HCT116 (cell line): ENCODE data around the gene HIVEP2. TPM values are rescaled to one million over a fixed set of nuclear protein-coding genes. Genes with fewer than 3 reads are reported as not detected.

Experiments
- ATAC-seq: fragments of 200-7000 bp; cut with Tn5 transposase; 2 replicates; pipeline ENCODE4 v1.9.1; 2020; ENCODE audit warnings: mild to moderate bottlenecking, moderate library complexity
- BruUV-seq: library from RNA; stranded (reverse); fragments of 400-500 nt; replicated peaks from 2 replicates; lab custom pipeline; 2021; lab: Mats Ljungman, UMichigan
- CTCF ChIA-PET: fragments of 300-600 bp; sonication (Branson Sonifier 250); formaldehyde crosslinking; loops from one replicate; lab custom pipeline; 2021; ENCODE audit warnings: antibody characterized with exemption; lab: Charles Lee
- POLR2A ChIA-PET: fragments of 300-600, 350-600 bp; sonication (Branson Sonifier 250); formaldehyde crosslinking; loops from one replicate; lab custom pipeline; 2021; ENCODE audit warnings: antibody characterized with exemption; lab: Charles Lee
- RAD21 ChIA-PET, 2 experiments: fragments of 300-600 bp; sonication (Branson Sonifier 250); formaldehyde crosslinking; loops; one replicate each; lab custom pipeline; 2023; ENCODE audit warnings: low total read pairs in 2 of 2; ENCODE audit not compliant: uncharacterized antibody in 2 of 2, unreplicated experiment in 2 of 2, low non-redundant PET in 1 of 2; lab: Charles Lee
- DNase-seq: peaks from one replicate; pipeline ENCODE4 v3.0.0-alpha.2; 2010; ENCODE audit warnings: low read depth, low spot score
- H2AFZ ChIP-seq: fragments of 200-600 bp; shearing (Covaris generic), sonication (generic); 2 replicates; pipeline ENCODE4 v1.6.1; 2017; ENCODE audit warnings: low read depth, mixed run types, mixed read lengths, antibody characterized with exemption, low read length; ENCODE audit not compliant: poor library complexity, severe bottlenecking
- H3K27ac ChIP-seq: 2 replicates; pipeline ENCODE4 v1.5.1; 2012; ENCODE audit warnings: low read depth, low read length
- H3K27me3 ChIP-seq: fragments of 200-600 bp; sonication (generic); 2 replicates; pipeline ENCODE4 v1.6.1; 2016; ENCODE audit warnings: mixed run types, low read length, mixed read lengths; ENCODE audit not compliant: insufficient read depth
- H3K36me3 ChIP-seq, 2 experiments: fragments of 200-500 bp in 1 of 2; fragments of 200-600 bp in 1 of 2; sonication (Bioruptor generic) in 1 of 2; sonication (generic) in 1 of 2; 2 replicates each; pipeline versions ENCODE4 v1.5.1 to v1.6.1; 2014 to 2016; ENCODE audit warnings: low read length in 2 of 2, inconsistent platforms in 1 of 2, mixed read lengths in 1 of 2, mixed run types in 1 of 2; ENCODE audit not compliant: insufficient read depth in 2 of 2, control insufficient read depth in 1 of 2
- H3K4me1 ChIP-seq, 2 experiments: fragments of 200-600 bp in 1 of 2; sonication (generic) in 1 of 2; 2 replicates each; pipeline versions ENCODE4 v1.5.1 to v1.6.1; 2012 to 2017; ENCODE audit warnings: low read length in 2 of 2, inconsistent platforms in 1 of 2, mild to moderate bottlenecking in 1 of 2, mixed read lengths in 1 of 2, mixed run types in 1 of 2, moderate library complexity in 1 of 2; ENCODE audit not compliant: insufficient read depth in 2 of 2, control insufficient read depth in 1 of 2
- H3K4me2 ChIP-seq: fragments of 200-600 bp; sonication (generic); 2 replicates; pipeline ENCODE4 v1.6.1; 2017; ENCODE audit warnings: mixed run types, low read length, mixed read lengths
- H3K4me3 ChIP-seq, 2 experiments: fragments of 200-600 bp in 1 of 2; sonication (generic) in 1 of 2; replicated peaks in 1 of 2; 2 replicates each; pipeline ENCODE4 v1.5.1; 2011 to 2016; ENCODE audit warnings: low read length in 2 of 2, control low read depth in 1 of 2, low read depth in 1 of 2, mild to moderate bottlenecking in 1 of 2, mixed read lengths in 1 of 2, mixed run types in 1 of 2
- H3K79me2 ChIP-seq: fragments of 200-600 bp; sonication (generic); 2 replicates; pipeline ENCODE4 v1.6.1; 2017; ENCODE audit warnings: mild to moderate bottlenecking, mixed run types, low read length, moderate library complexity, mixed read lengths; ENCODE audit not compliant: insufficient read depth
- H3K9ac ChIP-seq: fragments of 200-600 bp; sonication (generic); 2 replicates; pipeline ENCODE4 v1.6.1; 2016; ENCODE audit warnings: low read length, mixed read lengths
- H3K9me2 ChIP-seq: fragments of 200-600 bp; sonication (generic), shearing (Covaris generic); 2 replicates; pipeline ENCODE4 v1.6.1; 2017; ENCODE audit warnings: mixed run types, mild to moderate bottlenecking, moderate library complexity; ENCODE audit not compliant: insufficient read depth
- H3K9me3 ChIP-seq, 2 experiments: fragments of 200-500 bp in 1 of 2; fragments of 200-600 bp in 1 of 2; sonication (Bioruptor generic) in 1 of 2; sonication (generic) in 1 of 2; 2 replicates each; pipeline ENCODE4 v1.6.1; 2014 to 2017; ENCODE audit warnings: low read length in 2 of 2, mixed read lengths in 2 of 2, inconsistent platforms in 1 of 2, low read depth in 1 of 2, mild to moderate bottlenecking in 1 of 2, mixed run types in 1 of 2, moderate library complexity in 1 of 2; ENCODE audit not compliant: control insufficient read depth in 1 of 2, insufficient read depth in 1 of 2
- H4K20me1 ChIP-seq: fragments of 200-600 bp; sonication (generic), shearing (Covaris generic); 2 replicates; pipeline ENCODE4 v1.6.1; 2017; ENCODE audit warnings: mixed run types, mild to moderate bottlenecking, moderate library complexity; ENCODE audit not compliant: insufficient read depth
- CBX3 ChIP-seq: IDR thresholded peaks from 2 replicates; pipeline ENCODE4 v1.6.1; 2012; ENCODE audit warnings: low read depth
- CEBPB ChIP-seq: IDR thresholded peaks from 2 replicates; pipeline ENCODE4 v1.6.1; 2012; ENCODE audit warnings: low read depth
- EGR1 ChIP-seq: IDR thresholded peaks from 2 replicates; pipeline ENCODE4 v1.6.1; 2012; ENCODE audit warnings: low read depth
- ELF1 ChIP-seq: IDR thresholded peaks from 2 replicates; pipeline ENCODE4 v1.6.1; 2012; ENCODE audit warnings: low read depth, borderline replicate concordance
- FOSL1 ChIP-seq: IDR thresholded peaks from 2 replicates; pipeline ENCODE4 v1.6.1; 2012; ENCODE audit warnings: low read depth
- JUND ChIP-seq: IDR thresholded peaks from 2 replicates; pipeline ENCODE4 v1.6.1; 2012
- POLR2A ChIP-seq: IDR thresholded peaks from 2 replicates; pipeline ENCODE4 v1.7.0; 2011; ENCODE audit warnings: borderline replicate concordance; ENCODE audit not compliant: insufficient read depth, insufficient read length; ENCODE audit errors: extremely low read depth
- POLR2AphosphoS5 ChIP-seq: IDR thresholded peaks from 2 replicates; pipeline ENCODE4 v1.6.1; 2011; ENCODE audit warnings: mild to moderate bottlenecking, low read depth, low read length, moderate library complexity
- RAD21 ChIP-seq: IDR thresholded peaks from 2 replicates; pipeline ENCODE4 v1.6.1; 2012; ENCODE audit warnings: low read depth, mild to moderate bottlenecking
- SP1 ChIP-seq: IDR thresholded peaks from 2 replicates; pipeline ENCODE4 v1.6.1; 2012; ENCODE audit warnings: low read depth
- SRF ChIP-seq: IDR thresholded peaks from 2 replicates; pipeline ENCODE4 v1.6.1; 2012; ENCODE audit warnings: low read depth
- YY1 ChIP-seq: IDR thresholded peaks from 2 replicates; pipeline ENCODE4 v1.6.1; 2011; ENCODE audit warnings: low read length, low read depth, moderate library complexity, mild to moderate bottlenecking; ENCODE audit not compliant: insufficient replicate concordance; ENCODE audit errors: extremely low read depth
- ZFX ChIP-seq: fragments of 450-650 bp; IDR thresholded peaks from 2 replicates; pipeline ENCODE4 v1.6.1; 2017
- intact Hi-C: fragments of 100-400 bp; cut with micrococcal nuclease; formaldehyde crosslinking; loops from 2 replicates; pipeline ENCODE4 v1.10.0; 2022
- total RNA-seq: library from RNA; stranded (reverse); gene quantifications from one replicate; pipeline ENCODE4 v1.2.1, GENCODE V29; 2021; ENCODE audit not compliant: unreplicated experiment

Gene HIVEP2
- total RNA-seq, 1 experiment from 2014 or later, result 8.1 TPM

DNA sequence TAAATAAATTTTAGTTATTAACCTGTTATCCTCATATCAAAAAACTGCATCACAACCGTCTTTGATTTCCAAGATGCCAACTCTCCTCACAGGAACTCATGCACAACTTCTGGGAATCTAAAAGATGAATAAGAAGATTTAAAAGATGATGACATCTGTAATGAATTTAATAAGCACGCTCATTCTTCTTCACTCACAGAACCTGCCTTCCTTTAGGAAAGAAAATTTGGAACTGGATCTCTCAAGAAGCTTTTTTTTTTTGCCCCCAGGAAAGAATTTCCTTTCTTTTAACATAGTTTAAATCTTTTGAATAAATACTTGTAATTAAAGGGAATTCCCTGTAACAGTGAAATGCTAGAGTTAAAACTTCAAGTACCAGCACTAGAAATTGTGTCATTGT, 161.5 kb downstream of the HIVEP2 start:
- no peaks in the 10 kb centered on the region for H3K4me1 ChIP-seq
- no peaks in the 10 kb centered on the region for H3K27me3 ChIP-seq
- intact Hi-C loops, result no loop called here
- TF ChIP-seq ELF1, result no peak
- TF ChIP-seq RAD21, result no peak
- TF ChIP-seq EGR1, result no peak
- TF ChIP-seq SRF, result no peak
- TF ChIP-seq SP1, result no peak
- no peak for TF ChIP-seq YY1
- no peak for TF ChIP-seq FOSL1
- no peaks in the 10 kb centered on the region for H4K20me1 ChIP-seq
- no peaks in the 10 kb centered on the region for H3K9me3 ChIP-seq
- H2AFZ ChIP-seq, result no peak overlapping the region
- ChIA-PET POLR2A (no interaction called here), CTCF (no interaction called here), RAD21 (no interaction called here)
- no peak overlapping the region for H3K4me2 ChIP-seq
- BruUV-seq, result no TSS peak
- H3K36me3 ChIP-seq, result no peaks in the 10 kb centered on the region
- no peaks in the 10 kb centered on the region for H3K79me2 ChIP-seq
- DNase-seq, result no peak
- H3K9me2 ChIP-seq, result no peaks in the 10 kb centered on the region; the same call in 1 of the 2 replicates
- H3K4me3 ChIP-seq, result no peak overlapping the region
- no peak overlapping the region for H3K9ac ChIP-seq
- ATAC-seq, result no peak
- H3K27ac ChIP-seq, result no peak overlapping the region

DNA sequence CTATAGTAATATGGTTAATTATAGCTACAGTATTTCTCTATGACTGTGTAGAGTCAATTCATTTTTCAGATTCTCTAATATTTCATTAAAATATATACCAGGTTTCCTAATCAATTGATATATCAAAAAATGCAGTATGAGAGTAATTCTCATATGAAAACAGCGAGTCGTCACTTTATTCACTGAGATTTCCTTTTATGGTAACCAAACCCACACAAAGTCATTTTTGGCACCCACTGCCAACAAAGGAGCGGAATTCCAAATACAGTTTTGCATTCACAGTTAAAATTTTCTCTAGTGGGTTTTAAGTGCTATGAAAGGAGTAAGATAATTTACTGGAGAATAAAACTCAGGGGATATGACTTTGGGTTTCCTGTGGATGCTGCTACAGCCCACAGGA, 163.8 kb downstream of the HIVEP2 start:
- Histone ChIP-seq H4K20me1 (no peaks in the 10 kb centered on the region), H3K79me2 (no peaks in the 10 kb centered on the region), H3K4me2 (no peak overlapping the region), H3K36me3 (no peaks in the 10 kb centered on the region), H3K9ac (no peak overlapping the region), H3K9me3 (no peaks in the 10 kb centered on the region), H3K9me2 (no peaks in the 10 kb centered on the region), H3K27me3 (no peaks in the 10 kb centered on the region), H3K4me3 (no peak overlapping the region)
- POLR2A ChIA-PET, result no interaction called here
- no TSS peak for BruUV-seq
- CTCF ChIA-PET, result no interaction called here
- intact Hi-C loops, result no loop called here
- no peak for DNase-seq
- TF ChIP-seq ELF1 (no peak), CEBPB (no peak), JUND (no peak), ZFX (no peak), YY1 (no peak), CBX3 (no peak), RAD21 (no peak), POLR2A (no peak), POLR2AphosphoS5 (no peak)
- TF ChIP-seq, all 23 proteins: peak for 0
- no peaks in the 10 kb centered on the region for H3K4me1 ChIP-seq
- no peak overlapping the region for H3K27ac ChIP-seq
- H2AFZ ChIP-seq, result no peak overlapping the region
- ATAC-seq, result no peak
- RAD21 ChIA-PET, result no interaction called here
